ENCODE data around the gene SRRM4. TPM values are rescaled to one million over a fixed set of nuclear protein-coding genes. Genes with fewer than 3 reads are reported as not detected.

SRRM4 gene
- total and polyA plus RNA-seq, 2 experiments from 2014 or later, result 0.21 to 0.46 TPM

GRCh38 chr12:118980407-118981014 is 830 bp upstream of the SRRM4 start:
- no peak for TF ChIP-seq CTCF (IDR thresholded peaks at IDR 0.05; ENCODE audit: low read depth, low read length)
- no peaks in the 10 kb centered on the region for H3K9me3 ChIP-seq (ENCODE audit: low read depth)
- no peak overlapping the region for H3K27ac ChIP-seq
- DNase-seq (ENCODE audit: low read depth in 1 of 2, low spot score in 1 of 2), result peak in 1 of 2 donors; percentile 28
- H3K4me3 ChIP-seq, result peak overlapping the region; percentile 38
- peaks cover 5% of the 10 kb centered on the region for H3K4me1 ChIP-seq (ENCODE audit: low read depth)
- no peaks in the 10 kb centered on the region for H3K36me3 ChIP-seq
- H3K27me3 ChIP-seq, result peaks cover 68% of the 10 kb centered on the region

DNA sequence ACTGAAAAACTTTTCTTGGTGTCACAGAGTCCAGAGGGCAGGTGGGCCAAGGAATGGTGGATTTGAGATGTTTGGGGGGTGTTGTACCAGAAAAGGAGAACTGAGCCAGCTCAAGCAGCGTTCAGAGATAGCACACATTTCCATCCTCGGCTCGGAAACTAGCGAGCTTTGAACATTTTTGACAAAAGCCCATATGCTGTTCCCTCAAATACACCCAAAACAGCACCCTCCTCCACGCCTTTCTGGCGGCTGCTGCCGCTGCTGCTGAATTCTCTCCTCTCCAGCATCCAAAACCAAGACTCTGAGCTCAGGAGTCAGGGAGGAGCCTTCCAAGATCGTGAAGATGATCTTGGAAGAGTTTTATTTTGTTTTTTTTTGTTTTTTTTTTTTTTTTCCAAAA is 961 bp downstream of the SRRM4 start:
- peaks cover 5% of the 10 kb centered on the region for H3K4me1 ChIP-seq (ENCODE audit: low read depth)
- no peak overlapping the region for H3K4me3 ChIP-seq
- TF ChIP-seq CTCF (IDR thresholded peaks at IDR 0.05; ENCODE audit: low read depth, low read length), result no peak
- no peaks in the 10 kb centered on the region for H3K36me3 ChIP-seq
- no peaks in the 10 kb centered on the region for H3K9me3 ChIP-seq (ENCODE audit: low read depth)
- peaks cover 66% of the 10 kb centered on the region for H3K27me3 ChIP-seq
- DNase-seq (ENCODE audit: low read depth in 1 of 2, low spot score in 1 of 2), result no peak
- no peak overlapping the region for H3K27ac ChIP-seq

DNA sequence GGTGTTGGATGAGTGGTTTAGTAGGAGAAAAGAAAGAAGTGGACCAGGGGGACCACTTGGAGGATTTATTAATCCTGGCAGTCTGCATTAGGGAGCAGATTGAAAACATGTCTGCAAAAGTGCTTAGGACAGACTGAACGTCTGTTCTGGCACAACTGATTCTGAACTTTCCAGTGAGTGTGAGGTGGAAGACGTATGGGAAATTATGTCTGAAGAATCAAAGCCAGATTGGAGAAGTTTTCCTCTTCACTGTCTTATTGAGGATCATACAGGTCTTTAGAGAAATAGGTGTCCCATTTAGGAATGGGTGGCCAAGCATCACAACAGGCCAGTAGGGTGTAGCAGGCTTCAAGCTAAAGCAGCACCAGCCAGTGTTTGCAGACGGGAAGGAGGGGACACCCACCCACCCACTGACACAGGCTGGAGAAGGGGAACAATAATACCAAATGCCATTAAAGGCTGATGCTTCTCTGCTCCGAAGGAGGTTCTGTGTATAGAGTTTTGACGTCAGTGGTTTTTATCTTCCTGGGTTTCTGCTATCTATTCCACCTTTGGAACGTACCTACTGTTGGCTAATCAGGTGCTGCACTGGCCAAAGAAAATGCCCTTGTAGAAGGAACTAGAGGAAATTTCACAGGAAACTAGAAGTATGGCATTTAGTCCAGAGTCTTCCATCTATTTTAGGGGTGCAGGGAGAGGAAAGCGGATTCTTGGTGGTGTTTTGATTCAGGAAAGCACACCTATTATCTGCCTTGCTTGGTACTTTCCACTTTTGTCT is 1.8 kb downstream of the SRRM4 start:
- TF ChIP-seq CTCF (IDR thresholded peaks at IDR 0.05; ENCODE audit: low read depth, low read length), result no peak
- no peak for DNase-seq (ENCODE audit: low read depth in 1 of 2, low spot score in 1 of 2)
- Histone ChIP-seq H3K27ac (no peak overlapping the region), H3K4me3 (no peak overlapping the region), H3K36me3 (no peaks in the 10 kb centered on the region), H3K9me3 (ENCODE audit: low read depth) (no peaks in the 10 kb centered on the region), H3K4me1 (ENCODE audit: low read depth) (peaks cover 5% of the 10 kb centered on the region), H3K27me3 (peaks cover 66% of the 10 kb centered on the region)

GRCh38 chr12:118984161-118984943 is 3.0 kb downstream of the SRRM4 start:
- no peak for DNase-seq (ENCODE audit: low read depth in 1 of 2, low spot score in 1 of 2)
- no peak for TF ChIP-seq CTCF (IDR thresholded peaks at IDR 0.05; ENCODE audit: low read depth, low read length)
- peaks cover 5% of the 10 kb centered on the region for H3K4me1 ChIP-seq (ENCODE audit: low read depth)
- no peak overlapping the region for H3K4me3 ChIP-seq
- no peaks in the 10 kb centered on the region for H3K36me3 ChIP-seq
- no peak overlapping the region for H3K27ac ChIP-seq
- H3K9me3 ChIP-seq (ENCODE audit: low read depth), result no peaks in the 10 kb centered on the region
- H3K27me3 ChIP-seq, result peaks cover 69% of the 10 kb centered on the region

DNA sequence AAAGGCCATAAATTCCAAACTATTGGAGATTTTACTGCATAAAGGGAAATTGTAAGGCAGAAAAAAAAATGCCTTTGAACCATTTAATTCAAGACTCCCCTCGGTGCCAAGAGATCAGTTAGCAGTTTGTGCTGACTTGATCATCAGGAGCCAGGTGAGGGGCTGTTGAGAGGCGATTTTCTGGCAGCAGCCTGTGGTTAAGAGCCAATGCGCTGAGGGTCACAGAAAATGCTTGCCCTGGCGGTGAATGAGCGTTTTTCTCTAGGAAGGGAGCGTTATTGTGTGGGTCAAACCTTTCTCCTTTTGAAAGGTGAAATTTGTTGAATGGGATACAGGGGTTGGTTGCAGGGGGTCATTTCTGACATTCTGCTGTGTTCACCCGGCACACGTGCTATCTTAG is 4.7 kb downstream of the SRRM4 start:
- no peaks in the 10 kb centered on the region for H3K4me1 ChIP-seq (ENCODE audit: low read depth)
- no peak overlapping the region for H3K27ac ChIP-seq
- TF ChIP-seq CTCF (IDR thresholded peaks at IDR 0.05; ENCODE audit: low read depth, low read length), result no peak
- no peaks in the 10 kb centered on the region for H3K36me3 ChIP-seq
- DNase-seq (ENCODE audit: low read depth in 1 of 2, low spot score in 1 of 2), result no peak
- peaks cover 59% of the 10 kb centered on the region for H3K27me3 ChIP-seq
- no peak overlapping the region for H3K4me3 ChIP-seq
- H3K9me3 ChIP-seq (ENCODE audit: low read depth), result no peaks in the 10 kb centered on the region
